HG03439 (cell line): ENCODE results near the gene CRACDL.

ENCODE experiments used
- ATAC-seq: cut with Tn5 transposase; IDR thresholded peaks from one replicate; pipeline ENCODE4 v1.9.1; 2021; ENCODE audit warnings: mild to moderate bottlenecking, moderate library complexity; ENCODE audit not compliant: unreplicated experiment

CRACDL gene

DNA sequence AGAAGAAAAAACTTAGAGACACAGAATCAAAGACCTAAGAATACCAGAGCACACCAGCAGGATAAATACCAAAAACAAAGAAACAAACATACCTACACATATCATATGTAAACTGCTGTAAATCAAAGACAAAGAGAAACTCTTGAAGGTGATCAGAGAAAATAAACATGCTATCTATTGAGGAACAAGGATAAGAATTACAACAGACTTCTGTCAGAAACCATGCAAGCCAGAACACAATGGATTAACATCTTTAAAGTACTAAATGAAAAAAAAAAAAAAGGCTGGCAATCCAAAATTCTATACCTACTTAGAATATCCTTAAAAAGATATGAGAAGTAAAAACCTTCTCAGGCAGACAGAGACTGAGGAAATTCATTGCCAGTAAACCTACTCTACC lies 153.5 kb downstream of the CRACDL start:
- no peak for ATAC-seq

DNA sequence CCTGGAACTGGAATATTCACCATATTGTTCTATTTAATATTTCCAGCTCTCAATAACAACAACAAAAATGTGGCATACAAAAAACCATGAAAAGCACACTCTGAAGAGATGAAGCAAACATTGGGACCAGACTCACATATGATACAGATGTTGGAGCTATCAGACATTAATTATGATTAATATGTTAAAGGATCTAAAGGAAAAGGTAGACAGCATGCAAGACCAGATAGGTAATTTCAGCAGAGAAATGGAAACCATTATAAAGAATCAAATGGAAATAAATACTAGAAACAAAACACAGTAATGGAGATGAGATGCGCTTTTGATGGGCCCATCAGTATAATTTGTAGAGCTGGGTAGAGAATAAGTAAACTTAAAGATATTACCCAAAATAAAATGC lies 154.2 kb downstream of the CRACDL start:
- ATAC-seq: no peak

DNA sequence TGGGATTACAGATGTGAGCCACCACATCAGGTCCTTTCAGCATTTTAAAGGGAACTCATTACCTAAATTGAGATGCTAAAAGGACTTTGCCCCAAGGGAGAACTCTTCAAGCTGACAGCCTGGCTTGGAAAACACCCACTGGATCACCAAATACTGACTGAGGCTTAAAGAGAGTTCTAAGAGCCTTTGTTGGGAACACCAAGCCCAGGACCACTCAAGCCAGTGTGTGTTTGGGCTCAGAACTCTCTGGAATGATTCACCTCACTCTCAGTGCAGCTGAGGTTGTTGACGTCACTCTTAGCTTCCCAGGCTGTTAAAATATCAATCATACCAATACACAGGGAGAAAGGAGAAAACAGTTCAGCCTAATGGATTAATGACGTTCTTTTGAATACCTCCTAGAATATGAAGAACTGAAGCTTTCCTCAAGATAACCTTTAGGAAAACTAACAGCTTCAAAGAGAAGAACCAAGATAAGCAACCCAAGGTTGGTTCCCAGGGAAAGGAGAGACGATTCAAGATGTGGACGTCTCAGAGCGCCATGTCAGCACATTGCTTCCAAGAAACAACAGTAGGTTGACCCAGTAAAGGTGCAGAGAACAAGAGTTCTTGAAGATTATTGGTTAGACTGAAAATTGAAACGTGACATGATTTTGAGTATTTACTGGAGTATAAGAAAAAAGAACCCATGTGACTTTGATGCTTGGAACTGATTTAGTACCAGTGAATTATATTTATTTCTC lies 157.1 kb downstream of the CRACDL start:
- no peak for ATAC-seq

DNA sequence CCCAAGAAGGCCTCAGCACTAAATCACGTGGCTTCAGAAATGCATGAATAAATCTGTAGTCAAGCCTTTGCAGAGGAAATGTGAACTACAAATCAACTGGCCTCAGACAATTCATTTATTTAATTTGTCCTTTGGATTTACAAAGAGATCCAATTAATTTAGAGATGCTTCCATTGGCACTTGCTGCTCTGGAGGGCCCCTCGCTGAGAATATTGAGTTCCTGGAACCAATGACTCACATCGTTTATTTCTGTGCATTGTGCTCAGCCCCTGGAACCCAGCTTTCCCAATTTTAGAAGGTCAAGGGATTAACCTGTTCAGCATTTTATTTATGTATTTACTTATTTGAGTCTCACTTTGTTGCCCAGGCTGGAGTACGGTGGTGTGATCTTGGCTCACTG lies 157.9 kb downstream of the CRACDL start:
- no peak for ATAC-seq

DNA sequence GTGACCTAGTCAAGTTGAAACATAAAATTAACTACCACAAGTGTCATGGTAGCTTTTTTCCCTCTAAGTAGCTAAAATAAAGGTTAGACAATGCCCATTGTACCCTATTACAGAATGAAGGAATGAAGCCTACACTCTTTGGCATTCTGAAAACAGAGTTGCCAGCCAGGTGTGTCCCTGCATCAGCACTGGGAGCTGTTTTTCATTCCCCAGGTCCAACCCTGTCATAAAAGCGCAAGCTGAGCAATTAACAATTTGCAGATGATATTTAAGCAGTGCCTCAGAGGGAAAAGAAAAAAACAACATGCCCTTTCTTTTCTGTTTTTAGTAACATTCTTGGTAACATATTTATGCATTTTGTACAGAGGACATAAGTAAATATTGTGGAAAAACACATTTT lies 158.3 kb downstream of the CRACDL start:
- ATAC-seq: no peak

DNA sequence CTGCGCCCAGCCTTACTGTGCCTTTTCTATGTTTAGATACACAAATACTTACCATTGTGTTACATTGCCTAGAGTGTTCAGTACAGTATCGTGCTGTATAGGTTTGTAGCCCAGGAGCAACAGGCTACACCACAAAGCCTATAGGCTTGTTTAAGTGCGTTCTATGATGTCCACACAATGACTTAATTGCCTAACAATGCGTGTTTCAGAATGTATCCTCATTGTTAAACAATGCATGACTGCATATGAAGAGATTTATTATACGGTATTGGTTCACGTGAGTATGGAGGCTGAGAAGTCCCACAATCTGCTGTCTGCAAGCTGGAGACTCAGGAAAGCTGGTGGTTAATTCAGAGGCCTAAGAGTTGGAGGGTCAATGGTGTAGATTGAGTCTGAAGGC lies 158.9 kb downstream of the CRACDL start:
- ATAC-seq: no peak

DNA sequence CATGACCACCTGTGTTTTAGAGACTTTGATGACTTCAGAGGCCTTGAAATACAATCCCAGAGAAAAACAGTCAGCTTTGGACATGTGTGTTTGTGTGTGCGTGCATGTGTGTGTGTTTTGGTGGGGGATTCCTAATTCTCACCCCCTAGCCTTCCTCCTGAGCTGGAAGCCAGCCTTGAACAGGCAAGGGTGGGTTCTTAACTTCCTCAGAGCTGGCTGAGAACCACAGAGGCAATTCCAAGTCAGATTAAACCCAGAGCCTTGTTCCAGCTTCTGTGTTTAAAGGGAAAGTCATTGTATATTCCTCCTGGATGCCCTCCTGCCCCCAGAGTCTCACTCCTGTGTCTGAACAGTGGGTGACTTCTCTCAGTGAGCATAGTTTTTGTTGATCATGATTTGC lies 159.9 kb downstream of the CRACDL start:
- ATAC-seq: no peak

DNA sequence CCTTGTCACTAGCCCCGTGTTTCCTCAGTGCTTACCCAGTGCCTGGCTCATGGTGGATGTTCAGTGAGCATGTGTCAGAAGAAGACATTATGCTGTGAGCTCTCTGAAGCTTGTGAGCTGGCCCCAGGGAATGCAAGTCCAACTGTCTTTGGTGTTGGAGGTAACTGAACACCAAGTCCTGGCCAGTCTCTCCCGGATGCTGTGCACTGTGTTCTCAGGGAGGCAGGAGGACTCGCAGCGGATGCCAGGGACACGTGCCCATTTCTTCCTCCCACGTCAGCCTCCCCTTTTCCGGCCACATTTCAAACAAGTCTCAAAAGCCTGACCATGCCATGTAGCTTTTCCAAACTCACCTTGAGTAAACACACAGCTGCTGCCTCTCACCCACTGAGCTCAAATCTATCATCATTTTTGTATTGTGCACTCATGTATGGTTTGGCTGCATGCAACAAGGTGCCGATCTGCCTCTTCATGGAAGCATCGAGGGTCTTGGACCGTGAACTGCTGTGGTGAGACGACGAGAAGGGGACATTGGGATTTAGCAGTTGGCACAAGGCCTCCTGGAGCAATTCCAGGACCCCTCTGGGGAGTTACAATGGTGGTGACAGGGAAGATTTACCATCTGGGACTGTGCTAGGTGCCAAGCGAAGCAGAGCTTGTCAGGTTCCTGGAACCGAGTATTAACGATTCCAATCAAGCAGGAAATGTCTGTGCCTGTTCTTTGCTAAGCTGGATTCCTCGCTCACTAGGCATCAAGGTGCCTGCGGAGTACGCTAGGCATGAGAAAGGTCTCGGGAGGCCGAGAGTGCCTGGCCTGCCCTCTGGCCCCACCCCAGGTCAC lies 160.7 kb downstream of the CRACDL start:
- ATAC-seq: no peak

DNA sequence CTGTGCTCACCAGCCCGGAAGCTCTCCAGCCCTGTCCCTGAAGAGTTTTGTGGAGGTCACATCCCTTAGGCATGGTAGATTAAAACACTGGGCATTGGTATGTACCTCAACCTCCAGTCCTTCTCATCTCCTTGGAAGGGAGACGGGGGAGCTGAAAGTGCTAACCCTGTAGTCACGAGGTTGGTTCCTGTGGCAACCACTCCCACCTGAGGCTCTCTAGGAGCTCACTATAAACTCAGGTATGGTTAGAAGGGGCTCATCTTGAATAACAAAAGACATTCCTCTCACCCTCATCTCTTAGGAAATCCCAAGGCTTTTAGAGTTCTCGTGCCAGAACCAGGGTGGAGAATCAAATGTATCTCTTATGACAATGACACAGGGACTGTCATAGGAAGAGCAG lies 162.1 kb downstream of the CRACDL start:
- no peak for ATAC-seq

DNA sequence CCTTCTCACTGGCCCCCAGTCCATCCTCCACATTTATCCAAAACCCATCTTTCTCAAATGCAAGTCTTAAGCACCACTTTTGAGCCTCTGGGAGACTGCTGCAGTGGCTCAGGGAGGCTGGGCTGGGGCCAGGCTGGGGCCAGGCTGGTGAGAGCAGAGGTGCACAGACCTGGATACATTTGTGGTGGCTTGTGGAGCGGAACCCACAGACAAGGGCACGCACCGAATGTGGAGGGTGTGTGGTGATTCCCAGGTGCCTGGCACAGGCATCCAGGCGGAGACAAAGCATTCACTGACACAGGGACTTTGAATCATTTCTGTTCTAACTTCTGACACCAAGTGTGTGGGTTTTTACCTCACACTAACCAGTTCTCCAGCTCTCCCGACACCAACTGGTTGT lies 162.9 kb downstream of the CRACDL start:
- ATAC-seq: no peak

DNA sequence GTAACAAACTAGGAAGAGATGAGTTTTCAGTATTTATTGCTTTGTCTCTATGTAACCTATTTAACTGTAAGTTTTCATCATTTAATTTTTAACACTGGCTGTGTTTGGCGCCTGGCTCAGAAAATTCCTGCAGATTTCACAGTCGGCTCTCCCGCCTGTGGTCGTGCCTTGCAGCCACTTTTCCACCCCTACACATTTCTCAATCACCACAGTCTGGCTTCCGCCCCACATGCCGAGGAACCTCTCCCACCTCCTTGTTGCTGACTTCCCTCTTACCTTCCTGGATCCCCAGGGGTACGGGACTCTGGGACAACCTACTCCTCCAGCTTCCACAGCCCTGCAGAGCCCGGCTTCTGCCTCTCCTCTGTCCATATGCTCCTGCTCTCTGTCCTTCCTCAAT lies 163.5 kb downstream of the CRACDL start:
- no peak for ATAC-seq

DNA sequence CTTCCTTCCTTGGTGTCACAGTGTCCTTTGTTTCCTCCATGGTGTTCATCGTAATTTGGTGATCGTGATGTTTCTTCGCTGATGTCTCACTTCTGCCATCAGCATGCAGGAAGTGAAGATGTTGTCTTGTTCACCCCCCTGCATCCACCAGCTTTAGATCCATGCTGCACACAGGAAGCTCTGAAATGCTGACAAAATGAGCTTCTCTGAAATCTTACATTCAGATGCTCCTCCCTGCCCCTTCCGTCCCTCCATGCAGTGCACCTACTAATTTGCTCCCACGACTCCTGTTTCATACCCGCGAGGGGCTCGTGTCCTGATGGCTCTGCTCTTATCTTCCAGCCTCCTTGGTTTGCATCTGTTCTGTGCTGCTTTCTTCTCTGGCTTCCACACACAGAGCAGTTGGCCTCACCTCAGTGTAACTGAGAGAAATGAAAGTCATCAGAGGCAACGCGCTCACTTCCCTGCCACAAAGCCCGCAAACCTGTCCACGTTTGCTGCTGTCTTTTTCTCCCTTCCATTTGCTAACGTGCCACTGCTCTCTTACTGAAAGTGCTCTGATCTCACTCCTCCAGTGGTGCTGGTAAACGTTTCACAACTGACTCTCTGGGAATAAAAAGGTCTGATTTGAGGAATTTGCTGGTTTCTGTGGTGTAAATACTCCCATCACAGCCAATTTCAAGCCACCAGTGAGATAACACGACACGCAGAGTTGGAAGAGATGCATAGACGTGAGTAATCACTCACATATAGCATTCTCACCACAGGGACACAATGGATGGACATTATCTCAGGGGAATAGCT lies 164.1 kb downstream of the CRACDL start:
- no peak for ATAC-seq

DNA sequence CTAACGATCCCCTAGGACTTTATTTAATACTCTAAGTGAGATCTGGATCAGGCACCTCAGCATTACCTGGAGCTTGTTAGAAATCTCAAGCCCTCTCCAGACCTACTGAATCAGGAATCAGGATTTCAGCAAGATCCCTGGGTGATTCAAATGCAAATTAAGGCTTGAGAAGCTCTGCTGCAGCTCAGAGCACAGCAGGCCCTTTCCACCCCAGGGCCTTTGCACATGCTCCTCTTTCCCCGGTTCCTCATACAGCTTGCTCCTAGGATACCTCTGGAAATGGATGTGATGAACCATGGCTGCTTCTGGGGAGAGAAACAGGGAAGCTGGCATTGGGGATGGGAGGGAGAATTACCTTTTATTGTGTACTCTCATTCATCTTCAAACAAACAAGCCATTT lies 164.8 kb downstream of the CRACDL start:
- no peak for ATAC-seq

DNA sequence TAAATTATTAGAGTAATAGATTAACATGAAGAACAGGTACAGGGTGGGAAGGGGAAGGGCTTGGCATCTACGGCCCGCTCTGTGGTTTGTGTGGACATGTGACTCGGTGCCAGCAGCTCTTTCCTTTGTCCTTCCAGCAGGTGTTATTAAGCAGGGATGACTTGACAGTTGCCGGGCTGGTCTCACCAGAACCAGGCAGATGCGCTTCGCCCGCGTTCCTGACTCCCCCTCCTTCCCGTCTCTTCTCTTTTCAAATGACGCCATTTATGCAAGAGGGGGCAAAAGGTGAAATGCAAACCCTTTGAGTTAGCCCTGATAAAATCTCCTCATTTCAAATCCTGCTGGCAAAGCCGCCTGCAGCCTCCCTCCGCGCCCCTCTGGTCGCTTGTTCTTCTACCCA lies 166.2 kb downstream of the CRACDL start:
- ATAC-seq: no peak

DNA sequence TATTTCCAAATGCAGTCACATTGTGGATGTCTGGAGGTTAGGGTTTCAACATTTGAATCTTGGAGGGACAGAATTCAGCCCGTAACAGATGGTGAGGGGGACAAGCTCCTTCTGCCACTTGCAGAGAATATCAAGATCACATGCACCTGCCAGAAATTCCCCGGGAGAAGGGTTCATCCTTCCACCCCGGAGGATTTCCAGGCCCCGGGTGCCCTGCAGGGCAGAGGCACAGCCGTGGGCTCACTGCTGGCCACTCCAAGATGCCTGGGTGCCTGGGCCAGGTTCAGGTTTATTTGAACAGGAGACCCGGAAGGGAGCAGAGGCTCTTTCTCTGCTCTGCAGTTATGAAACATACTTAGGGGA lies 166.9 kb downstream of the CRACDL start:
- ATAC-seq: no peak

DNA sequence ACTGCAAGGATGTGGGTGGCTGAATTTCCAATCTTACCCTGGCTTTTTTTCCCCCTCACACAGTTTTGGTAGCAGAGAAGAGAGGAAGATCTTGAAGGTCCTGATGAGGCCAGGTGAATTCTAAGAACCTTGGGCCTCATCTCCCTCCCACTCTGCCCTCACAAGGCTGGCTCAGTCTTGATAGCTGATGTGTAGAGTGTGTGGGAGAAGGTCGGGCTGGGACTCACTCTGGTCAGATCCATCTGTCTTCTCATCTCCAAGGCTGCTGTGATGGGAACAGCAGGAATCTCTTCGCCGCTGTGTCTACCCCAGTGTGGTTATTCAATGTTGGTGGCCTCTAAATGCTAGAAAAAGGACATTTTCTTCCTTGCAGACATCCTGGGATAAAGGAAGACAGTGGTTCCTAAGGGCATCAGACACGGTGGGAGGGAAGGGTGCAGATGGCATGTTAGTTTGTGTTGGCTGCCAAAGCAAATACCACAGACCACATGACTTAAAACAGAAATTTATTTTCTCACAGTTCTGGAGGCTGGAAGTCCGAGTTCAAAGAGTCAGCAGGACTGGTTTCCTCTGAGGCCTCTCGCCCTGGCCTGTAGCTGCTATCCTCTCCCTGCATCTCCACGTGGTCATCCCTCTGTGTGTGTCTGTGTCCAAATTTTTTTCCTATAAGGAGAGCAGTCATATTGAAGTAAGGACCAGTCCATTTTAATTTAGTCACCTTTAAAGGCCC lies 167.5 kb downstream of the CRACDL start:
- no peak for ATAC-seq

DNA sequence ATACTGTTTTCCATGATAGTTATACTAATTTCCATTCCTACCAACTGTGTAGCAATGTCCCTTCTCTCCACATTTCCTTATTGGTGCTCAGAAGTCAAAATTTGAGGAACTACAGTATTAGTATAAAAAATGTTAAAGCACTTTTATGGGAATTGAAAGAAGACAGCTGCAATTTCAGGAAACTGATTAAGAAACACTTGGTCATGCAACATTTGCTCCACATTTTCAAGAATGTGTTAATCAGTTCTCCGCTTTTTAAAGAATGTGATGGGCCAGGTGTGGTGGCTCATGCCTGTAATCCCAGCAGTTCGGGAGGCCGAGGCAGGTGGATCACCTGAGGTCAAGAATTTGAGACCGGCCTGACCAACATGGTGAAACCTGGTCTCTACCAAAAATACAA lies 171.5 kb downstream of the CRACDL start:
- no peak for ATAC-seq

DNA sequence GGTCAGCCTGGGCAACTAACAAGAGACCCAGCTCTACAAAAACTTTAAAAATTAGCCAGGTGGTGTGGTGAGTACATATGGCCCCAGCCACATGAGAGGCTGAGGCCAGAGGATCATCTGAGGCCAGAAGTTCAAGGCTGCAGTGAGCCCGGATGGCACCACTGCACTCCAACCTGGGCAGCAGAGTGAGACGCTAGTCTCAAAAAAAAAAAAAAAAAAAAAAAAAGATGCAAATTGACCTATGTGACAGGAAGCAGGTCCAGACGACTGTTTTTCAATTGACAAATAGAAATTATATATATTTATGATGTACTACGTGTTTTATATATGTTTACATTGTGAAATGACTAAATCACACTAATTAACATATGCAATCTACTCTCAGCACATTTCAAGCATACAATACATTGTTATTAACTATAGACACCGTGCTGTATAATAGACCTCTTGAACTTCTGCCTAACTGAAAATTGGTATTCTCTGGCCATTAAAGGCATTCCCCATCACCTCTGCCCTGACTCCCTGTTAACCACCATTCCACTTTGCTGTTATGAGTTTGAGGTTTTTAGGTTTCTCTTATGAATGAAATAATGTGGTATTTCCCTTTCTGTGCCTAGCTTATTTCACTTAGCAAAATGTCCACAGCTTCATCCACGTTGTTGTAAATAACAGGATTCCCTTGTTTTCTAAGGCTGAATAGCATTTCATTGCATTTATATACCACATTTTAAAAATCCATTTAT lies 172.6 kb downstream of the CRACDL start:
- no peak for ATAC-seq

DNA sequence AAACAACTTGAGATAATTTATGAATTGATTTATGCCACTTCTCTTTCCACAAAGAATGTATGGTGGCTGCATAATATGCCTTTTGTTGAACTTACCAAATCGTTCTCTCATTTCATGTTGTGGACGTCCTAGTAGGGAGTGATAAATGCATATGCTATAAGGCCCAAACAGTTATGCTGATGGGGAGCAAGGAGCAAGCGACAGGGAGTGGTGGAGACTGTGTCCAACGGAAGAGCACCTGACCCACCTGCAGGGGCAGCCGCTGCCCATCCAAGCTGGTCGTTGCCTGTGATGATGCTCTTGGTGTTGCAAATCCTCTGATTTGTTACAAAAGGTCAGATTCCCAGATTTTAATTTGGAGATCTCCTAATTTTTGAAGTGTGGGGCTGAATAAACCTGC lies 174.1 kb downstream of the CRACDL start:
- no peak for ATAC-seq

DNA sequence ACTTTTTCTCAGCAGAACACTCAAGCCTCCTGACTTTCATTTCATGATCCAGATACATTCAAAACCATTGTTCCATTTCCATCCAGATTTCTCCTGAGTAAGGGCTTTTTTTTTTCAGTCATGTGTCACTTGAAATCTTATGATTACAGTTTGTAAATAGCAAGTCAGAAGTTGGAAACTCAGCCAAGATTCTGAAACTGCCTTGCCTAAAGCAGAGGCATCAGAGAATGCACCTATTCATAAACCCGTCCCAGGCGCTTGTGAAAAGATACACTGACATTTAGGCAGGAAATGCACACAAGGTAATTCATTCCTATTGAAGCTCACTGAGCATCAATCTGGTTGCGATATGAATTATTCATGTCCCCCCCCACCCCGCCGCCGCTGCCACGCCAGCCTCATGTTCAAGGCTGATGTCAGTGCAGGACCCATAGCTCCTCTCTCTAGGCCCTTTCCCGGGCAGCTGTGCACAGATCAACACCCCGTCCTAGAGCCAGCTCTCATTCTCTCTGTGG lies 174.7 kb downstream of the CRACDL start:
- ATAC-seq: no peak
